K562 (cell line): ENCODE results near the gene CCDC102B.
"Not testable (repeated sequence)": the region's sequence is repeated elsewhere in the genome, so short reads cannot be mapped to it uniquely, and the experiment has no call there.

Experiments
- EZH2 ChIP-seq: IDR thresholded peaks from 2 replicates; pipeline ENCODE4 v1.6.1; 2012; ENCODE audit warnings: low read depth, mild to moderate bottlenecking, inconsistent platforms, low read length, borderline replicate concordance
- POLR2A ChIP-seq: fragments of 450-650 bp; conservative IDR thresholded peaks from 2 replicates; pipeline ENCODE4 v1.6.1; 2016

GRCh38 chr18:68790290-68790689 lies 7.6 kb upstream of the CCDC102B start:
- TF ChIP-seq EZH2, POLR2A: not testable (repeated sequence)
